IMR-90 (cell line): ENCODE data around the gene RBM44. TPM values are rescaled to one million over a fixed set of nuclear protein-coding genes. Genes with fewer than 3 reads are reported as not detected.

Experiments used
- ATAC-seq: fragments of 200-7000 bp; cut with Tn5 transposase; 2 replicates; pipeline ENCODE4 v1.9.1; 2020; ENCODE audit warnings: low read depth, mild to moderate bottlenecking, moderate library complexity
- BruUV-seq: library from RNA; stranded (reverse); fragments of 400-500 nt; replicated peaks from 2 replicates; lab custom pipeline; 2021; lab: Mats Ljungman, UMichigan
- CTCF ChIA-PET: fragments of 300-600 bp; formaldehyde crosslinking; extraction: SDS; loops from one replicate; lab custom pipeline; 2021; ENCODE audit warnings: antibody characterized with exemption; lab: Yijun Ruan, JAX
- POLR2A ChIA-PET: fragments of 300-600 bp; sonication (Branson Sonifier 250); formaldehyde crosslinking; loops from one replicate; lab custom pipeline; 2022; ENCODE audit warnings: antibody characterized with exemption; ENCODE audit not compliant: unreplicated experiment; lab: Charles Lee
- DNase-seq: peaks from one replicate; pipeline ENCODE4 v3.0.0; 2013
- H2AFZ ChIP-seq: replicated peaks from 2 replicates; pipeline ENCODE3; 2013; ENCODE audit warnings: low read length, mild to moderate bottlenecking; ENCODE audit not compliant: poor library complexity
- H2AK5ac ChIP-seq: 2 replicates; pipeline ENCODE4 v1.6.1; 2013; ENCODE audit warnings: low read depth, low read length, inconsistent platforms
- H2AK9ac ChIP-seq: replicated peaks from 2 replicates; pipeline ENCODE3; 2013; ENCODE audit warnings: mild to moderate bottlenecking, low read depth, low read length, moderate library complexity; ENCODE audit not compliant: poor library complexity
- H2BK120ac ChIP-seq: 2 replicates; pipeline ENCODE4 v1.6.1; 2013; ENCODE audit warnings: low read depth, low read length, inconsistent platforms
- H2BK15ac ChIP-seq: 3 replicates; pipeline ENCODE4 v1.6.1; 2013; ENCODE audit warnings: low read depth, low read length, inconsistent platforms
- H2BK20ac ChIP-seq: 2 replicates; pipeline ENCODE4 v1.6.1; 2013; ENCODE audit warnings: low read depth, mild to moderate bottlenecking, inconsistent platforms, low read length, moderate library complexity
- H2BK5ac ChIP-seq: 2 replicates; pipeline ENCODE4 v1.6.1; 2013; ENCODE audit warnings: mild to moderate bottlenecking, low read depth, low read length, inconsistent platforms; ENCODE audit not compliant: poor library complexity, severe bottlenecking
- H3K14ac ChIP-seq: replicated peaks from 2 replicates; pipeline ENCODE4 v1.6.1; 2013; ENCODE audit warnings: low read depth, low read length, inconsistent platforms
- H3K18ac ChIP-seq: 2 replicates; pipeline ENCODE4 v1.6.1; 2013; ENCODE audit warnings: low read depth, low read length, control low read depth
- H3K23ac ChIP-seq: 2 replicates; pipeline ENCODE4 v1.6.1; 2013; ENCODE audit warnings: low read depth, low read length, inconsistent platforms
- H3K27ac ChIP-seq: 2 replicates; pipeline ENCODE4 v1.5.1; 2013; ENCODE audit warnings: mild to moderate bottlenecking, control low read depth, low read length; ENCODE audit not compliant: insufficient read depth
- H3K27me3 ChIP-seq: 2 replicates; pipeline ENCODE4 v1.6.1; 2013; ENCODE audit warnings: low read length; ENCODE audit not compliant: control insufficient read depth, insufficient read depth
- H3K36me3 ChIP-seq: 2 replicates; pipeline ENCODE4 v1.6.1; 2013; ENCODE audit warnings: low read length, mixed read lengths; ENCODE audit not compliant: control insufficient read depth, insufficient read depth
- H3K4ac ChIP-seq: 2 replicates; pipeline ENCODE4 v1.6.1; 2013; ENCODE audit warnings: low read depth, low read length, inconsistent platforms
- H3K4me1 ChIP-seq: 2 replicates; pipeline ENCODE4 v1.6.1; 2013; ENCODE audit warnings: low read length, mixed read lengths; ENCODE audit not compliant: control insufficient read depth, insufficient read depth
- H3K4me2 ChIP-seq: 2 replicates; pipeline ENCODE4 v1.6.1; 2013; ENCODE audit warnings: low read depth, mild to moderate bottlenecking, control low read depth, low read length, moderate library complexity
- H3K4me3 ChIP-seq: 2 replicates; pipeline ENCODE4 v1.5.1; 2013; ENCODE audit warnings: low read depth, mild to moderate bottlenecking, control low read depth, low read length, moderate library complexity; ENCODE audit not compliant: insufficient read depth
- H3K56ac ChIP-seq: 2 replicates; pipeline ENCODE4 v1.6.1; 2013; ENCODE audit warnings: low read length, inconsistent platforms; ENCODE audit not compliant: insufficient read depth; ENCODE audit errors: extremely low read depth
- H3K79me1 ChIP-seq, 2 experiments: 2 replicates each; pipeline ENCODE4 v1.6.1; 2013; ENCODE audit warnings: low read length in 2 of 2, inconsistent platforms in 1 of 2, low read depth in 1 of 2
- H3K9ac ChIP-seq: 2 replicates; pipeline ENCODE4 v1.6.1; 2013; ENCODE audit warnings: low read depth, low read length, control low read depth
- H3K9me1 ChIP-seq: 2 replicates; pipeline ENCODE4 v1.6.1; 2013; ENCODE audit warnings: low read length, inconsistent platforms; ENCODE audit not compliant: insufficient read depth
- H3K9me3 ChIP-seq: 2 replicates; pipeline ENCODE4 v1.6.1; 2013; ENCODE audit warnings: low read length; ENCODE audit not compliant: control insufficient read depth, insufficient read depth
- H4K20me1 ChIP-seq: 2 replicates; pipeline ENCODE4 v1.6.1; 2013; ENCODE audit warnings: low read length, inconsistent platforms; ENCODE audit not compliant: insufficient read depth
- H4K5ac ChIP-seq: 2 replicates; pipeline ENCODE4 v1.6.1; 2013; ENCODE audit warnings: mild to moderate bottlenecking, low read depth, low read length, control low read depth
- H4K8ac ChIP-seq, 2 experiments: 2 replicates each; pipeline ENCODE4 v1.6.1; 2013; ENCODE audit warnings: low read depth in 2 of 2, low read length in 2 of 2, control low read depth in 1 of 2, inconsistent platforms in 1 of 2
- H4K91ac ChIP-seq: 2 replicates; pipeline ENCODE4 v1.6.1; 2013; ENCODE audit warnings: low read depth, low read length, inconsistent platforms; ENCODE audit not compliant: insufficient read depth
- FOS ChIP-seq: fragments of 150-350 bp; IDR thresholded peaks from 2 replicates; pipeline ENCODE4 v1.6.1; 2016; ENCODE audit warnings: low read depth, low read length
- WGBS, 2 experiments: methylation state at CpG; one replicate each; pipeline versions ENCODE4 v1.1.5 to v1.1.7; 2013; ENCODE audit warnings: missing lambda C conversion rate in 2 of 2; ENCODE audit not compliant: insufficient read length in 1 of 2; ENCODE audit errors: extremely low coverage in 2 of 2; 5-methylcytosine and 5-hydroxymethylcytosine counted together
- dilution Hi-C: fragments of 300-500 bp; cut with HindIII; formaldehyde crosslinking; loops from one replicate; pipeline ENCODE4 v1.14.3; 2018; ENCODE audit warnings: low sequenced_read_pairs; ENCODE audit not compliant: unreplicated experiment
- in situ Hi-C: fragments of 300-500 bp; cut with MboI; formaldehyde crosslinking; loops from 3 replicates; pipeline ENCODE4 v1.14.3; 2019; ENCODE audit warnings: low sequenced_read_pairs, inconsistent platforms, mixed read lengths
- intact Hi-C: fragments of 100-400 bp; cut with micrococcal nuclease; formaldehyde crosslinking; loops from 2 replicates; pipeline ENCODE4 v1.10.0; 2022
- polyA plus RNA-seq, 3 experiments: library from polyadenylated mRNA; depleted of rRNA; stranded (reverse); fragments of >200 nt; gene quantifications; 2 replicates each; pipeline ENCODE4 v1.2.3, GENCODE V29; 2012; ENCODE audit warnings: low replicate concordance in 1 of 3
- total RNA-seq: library from RNA; depleted of rRNA; stranded (reverse); fragments of >200 nt; gene quantifications from 2 replicates; pipeline ENCODE4 v1.2.3, GENCODE V29; 2012
- TF ChIP-seq, protein P1 (sequence below): fragments of 150-350 bp; IDR thresholded peaks from 2 replicates; pipeline ENCODE4 v1.6.1; 2017; ENCODE audit warnings: mild to moderate bottlenecking, antibody characterized with exemption, low read length, low read depth

The RBM44 gene
- total and polyA plus RNA-seq, 2 of the 4 experiments (the other 2 are of a cell fraction): 0.14 to 0.18 TPM

DNA sequence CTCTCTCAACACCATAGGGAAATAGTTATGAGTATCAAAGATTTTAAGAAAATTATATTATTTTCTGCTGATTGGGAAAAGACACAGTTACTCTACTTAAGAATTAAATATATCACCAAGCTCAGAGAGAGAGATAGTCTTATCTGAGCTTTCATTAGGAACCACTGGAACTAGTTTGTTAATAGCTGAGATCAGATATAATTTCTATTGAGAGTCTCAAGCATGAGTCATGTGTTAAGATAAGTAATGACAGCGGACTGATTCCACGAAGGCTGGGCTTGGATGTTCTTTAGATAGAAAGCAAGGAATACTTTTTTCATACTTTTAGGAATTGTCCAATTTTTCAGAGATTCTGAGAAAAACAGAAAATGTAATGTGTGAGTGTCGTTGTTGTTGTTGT lies 44.4 kb upstream of the RBM44 start:
- Histone ChIP-seq H3K9me1 (peaks cover 13% of the 10 kb centered on the region), H3K4ac (no peak overlapping the region), H3K27ac (no peak overlapping the region), H2AFZ (no peak overlapping the region), H4K8ac (no peak overlapping the region), H3K4me1 (peaks cover 5% of the 10 kb centered on the region), H4K20me1 (peaks cover 8% of the 10 kb centered on the region; the same call in 1 of the 2 replicates), H3K4me2 (no peak overlapping the region), H3K18ac (no peak overlapping the region), H3K4me3 (no peak overlapping the region), H3K56ac (no peak overlapping the region), H3K14ac (no peak overlapping the region), H4K5ac (no peak overlapping the region), H3K9ac (no peak overlapping the region), H2BK120ac (no peak overlapping the region), H2BK15ac (no peak overlapping the region), H3K9me3 (no peaks in the 10 kb centered on the region), H2BK20ac (no peak overlapping the region), H3K23ac (no peak overlapping the region), H4K91ac (no peak overlapping the region), H3K27me3 (no peaks in the 10 kb centered on the region), H2AK9ac (no peak overlapping the region), H2AK5ac (no peak overlapping the region), H3K79me1 (peaks cover 24 to 55% of the 10 kb centered on the region in 2 experiments; a peak in 3 of 4 replicates), H2BK5ac (no peak overlapping the region), H3K36me3 (peaks cover 58% of the 10 kb centered on the region)
- POLR2A ChIA-PET: no interaction called here
- CTCF ChIA-PET: interaction anchor here (0.7 to 2.0 kb wide), 3 partner anchors 10 to 1121 kb away, joined by 3 to 6 read pairs (median 5); no protein-coding TSS in a partner anchor
- in situ Hi-C loops: no loop called here
- no TSS peak for BruUV-seq
- WGBS, 2 experiments: no CpG with 5 or more reads among the region's 3 CpGs
- dilution Hi-C loops: no loop called here
- intact Hi-C loops: no loop called here
- peak; percentile 71 for DNase-seq
- TF ChIP-seq, protein P1, sequence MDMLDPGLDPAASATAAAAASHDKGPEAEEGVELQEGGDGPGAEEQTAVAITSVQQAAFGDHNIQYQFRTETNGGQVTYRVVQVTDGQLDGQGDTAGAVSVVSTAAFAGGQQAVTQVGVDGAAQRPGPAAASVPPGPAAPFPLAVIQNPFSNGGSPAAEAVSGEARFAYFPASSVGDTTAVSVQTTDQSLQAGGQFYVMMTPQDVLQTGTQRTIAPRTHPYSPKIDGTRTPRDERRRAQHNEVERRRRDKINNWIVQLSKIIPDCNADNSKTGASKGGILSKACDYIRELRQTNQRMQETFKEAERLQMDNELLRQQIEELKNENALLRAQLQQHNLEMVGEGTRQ: no peak
- peak; percentile 56; the same call in 1 of the 2 replicates for TF ChIP-seq FOS
- ATAC-seq: peak; percentile 86
